Keratinocyte (primary cell): Measurements from ENCODE around the gene ACAD9. TPM values are rescaled to one million over a fixed set of nuclear protein-coding genes. Genes with fewer than 3 reads are reported as not detected.

ENCODE experiments used
- DNase-seq: peaks from one replicate; pipeline ENCODE4 v3.0.0-alpha.2; 2011; ENCODE audit warnings: low read depth, missing footprints, low spot score
- FAIRE-seq: peaks from 2 replicates; lab custom pipeline; 2011; peaks lifted over from hg19 to GRCh38; lab: Jason Lieb, UNC
- H2AFZ ChIP-seq: 2 replicates; pipeline ENCODE4 v1.6.0; 2012; ENCODE audit warnings: low read length, control low read depth, inconsistent platforms; ENCODE audit not compliant: control insufficient read depth
- H3K27ac ChIP-seq: 2 replicates; pipeline ENCODE4 v1.5.1; 2011; ENCODE audit warnings: low read length; ENCODE audit not compliant: control insufficient read depth, insufficient read depth
- H3K27me3 ChIP-seq: 3 replicates; pipeline ENCODE4 v1.6.0; 2011; ENCODE audit warnings: low read length; ENCODE audit not compliant: control insufficient read depth, insufficient read depth; ENCODE audit errors: extremely low read depth
- H3K36me3 ChIP-seq, 2 experiments: 2 replicates in 1 of 2; 3 replicates in 1 of 2; pipeline ENCODE4 v1.5.1; 2011; ENCODE audit warnings: low read length in 2 of 2, mild to moderate bottlenecking in 1 of 2; ENCODE audit not compliant: control insufficient read depth in 2 of 2, insufficient read depth in 2 of 2; ENCODE audit errors: extremely low read depth in 1 of 2
- H3K4me1 ChIP-seq: 3 replicates; pipeline ENCODE4 v1.5.1; 2011; ENCODE audit warnings: low read length; ENCODE audit not compliant: control insufficient read depth, insufficient read depth; ENCODE audit errors: extremely low read depth
- H3K4me2 ChIP-seq: 3 replicates; pipeline ENCODE4 v1.6.0; 2011; ENCODE audit warnings: low read depth, low read length; ENCODE audit not compliant: control insufficient read depth, insufficient read depth; ENCODE audit errors: extremely low read depth
- H3K4me3 ChIP-seq, 3 experiments: fragments of 200-600 bp in 1 of 3; sonication (generic) in 1 of 3; 2 replicates in 2 of 3; 3 replicates in 1 of 3; pipeline ENCODE4 v1.5.1; 2011 to 2016; ENCODE audit warnings: low read length in 3 of 3, mild to moderate bottlenecking in 3 of 3, control low read depth in 2 of 3, inconsistent platforms in 1 of 3, low read depth in 1 of 3, mixed read lengths in 1 of 3, mixed run types in 1 of 3, moderate library complexity in 1 of 3; ENCODE audit not compliant: control insufficient read depth in 2 of 3, insufficient read depth in 2 of 3; ENCODE audit errors: extremely low read depth in 1 of 3
- H3K79me2 ChIP-seq: 2 replicates; pipeline ENCODE4 v1.6.0; 2012; ENCODE audit warnings: low read length; ENCODE audit not compliant: control insufficient read depth, insufficient read depth
- H3K9ac ChIP-seq: 3 replicates; pipeline ENCODE4 v1.6.0; 2011; ENCODE audit warnings: low read length; ENCODE audit not compliant: control insufficient read depth, insufficient read depth; ENCODE audit errors: extremely low read depth
- H3K9me1 ChIP-seq: 3 replicates; pipeline ENCODE4 v1.6.0; 2011; ENCODE audit warnings: low read length; ENCODE audit not compliant: control insufficient read depth, insufficient read depth; ENCODE audit errors: extremely low read depth
- H3K9me3 ChIP-seq: 2 replicates; pipeline ENCODE4 v1.5.1; 2012; ENCODE audit warnings: low read depth, low read length; ENCODE audit not compliant: control insufficient read depth
- H4K20me1 ChIP-seq: 3 replicates; pipeline ENCODE4 v1.6.0; 2011; ENCODE audit warnings: low read length; ENCODE audit not compliant: control insufficient read depth, insufficient read depth; ENCODE audit errors: extremely low read depth
- CTCF ChIP-seq, 3 experiments: IDR thresholded peaks in 1 of 3; conservative IDR thresholded peaks in 1 of 3; optimal IDR thresholded peaks in 1 of 3; 2 replicates in 2 of 3; 3 replicates in 1 of 3; pipeline versions ENCODE3 to v1.5.1; 2011; ENCODE audit warnings: low read length in 3 of 3, mild to moderate bottlenecking in 3 of 3, moderate library complexity in 2 of 3, control low read depth in 1 of 3, inconsistent platforms in 1 of 3; ENCODE audit not compliant: insufficient read depth in 2 of 3; ENCODE audit errors: extremely low read depth in 1 of 3
- EZH2 ChIP-seq: IDR thresholded peaks from one replicate; pipeline ENCODE4 v1.6.1; 2012; ENCODE audit warnings: inconsistent platforms, mild to moderate bottlenecking, low read length, moderate library complexity
- dilution Hi-C: fragments of 300-500 bp; cut with MboI; formaldehyde crosslinking; loops from one replicate; pipeline ENCODE4 v1.7.0; 2020; ENCODE audit warnings: low sequenced_read_pairs; ENCODE audit not compliant: extremely low pct_ligation_motif_present
- polyA plus RNA-seq, 5 experiments: library from polyadenylated mRNA; depleted of rRNA in 3 of 5; stranded (reverse) in 3 of 5; stranded (forward) in 1 of 5; unstranded in 1 of 5; fragments of >200 nt; gene quantifications; 1 replicate in 1 of 5; 2 replicates in 3 of 5; 3 replicates in 1 of 5; pipeline versions ENCODE4 v1.2.1 to v1.2.3, GENCODE V29; 2011 to 2012; ENCODE audit warnings: missing spikeins in 2 of 5, low read depth in 1 of 5, low replicate concordance in 1 of 5

The ACAD9 gene
- polyA plus RNA-seq, 1 donor (not counting 4 experiments of a cell fraction or from before 2014, with no cell fraction given): 36.6 TPM

GRCh38 chr3:128907706-128908445, 28.5 kb downstream of the ACAD9 start:
- dilution Hi-C loops: no loop called here
- H2AFZ ChIP-seq: no peak overlapping the region
- no peaks in the 10 kb centered on the region for H4K20me1 ChIP-seq
- no peak overlapping the region for H3K27ac ChIP-seq
- no peaks in the 10 kb centered on the region for H3K9me3 ChIP-seq
- H3K36me3 ChIP-seq: peaks cover 59 to 60% of the 10 kb centered on the region in 2 experiments
- TF ChIP-seq EZH2 (no peak), CTCF (optimal IDR thresholded peaks at IDR 0.05 in 1 of 3, IDR thresholded peaks at IDR 0.05 in 1 of 3, conservative IDR thresholded peaks at IDR 0.05 in 1 of 3; ENCODE audit: extremely low read depth in 1 of 3, insufficient read depth in 2 of 3, low read length in 3 of 3) (no peak)
- FAIRE-seq: no peak
- H3K4me2 ChIP-seq: no peak overlapping the region
- no peaks in the 10 kb centered on the region for H3K27me3 ChIP-seq
- H3K9ac ChIP-seq: no peak overlapping the region
- H3K79me2 ChIP-seq: no peaks in the 10 kb centered on the region
- H3K9me1 ChIP-seq: no peaks in the 10 kb centered on the region
- no peaks in the 10 kb centered on the region for H3K4me1 ChIP-seq
- H3K4me3 ChIP-seq: no peak overlapping the region
- DNase-seq: no peak

GRCh38 chr3:128908951-128909350, 29.5 kb downstream of the ACAD9 start:
- H3K79me2 ChIP-seq: no peaks in the 10 kb centered on the region
- FAIRE-seq (no peak), DNase-seq (no peak)
- dilution Hi-C loops: no loop called here
- no peaks in the 10 kb centered on the region for H3K27me3 ChIP-seq
- H3K27ac ChIP-seq: no peak overlapping the region
- peaks cover 53 to 59% of the 10 kb centered on the region in 2 experiments for H3K36me3 ChIP-seq
- no peaks in the 10 kb centered on the region for H4K20me1 ChIP-seq
- H3K4me2 ChIP-seq: no peak overlapping the region
- no peaks in the 10 kb centered on the region for H3K9me1 ChIP-seq
- no peak overlapping the region for H3K4me3 ChIP-seq
- H3K9ac ChIP-seq: no peak overlapping the region
- no peaks in the 10 kb centered on the region for H3K4me1 ChIP-seq
- no peak overlapping the region for H2AFZ ChIP-seq
- H3K9me3 ChIP-seq: no peaks in the 10 kb centered on the region
- TF ChIP-seq EZH2: no peak
- TF ChIP-seq CTCF (optimal IDR thresholded peaks at IDR 0.05 in 1 of 3, IDR thresholded peaks at IDR 0.05 in 1 of 3, conservative IDR thresholded peaks at IDR 0.05 in 1 of 3; ENCODE audit: extremely low read depth in 1 of 3, insufficient read depth in 2 of 3, low read length in 3 of 3): no peak
